HepG2 (cell line): Measurements from ENCODE around the gene FRRS1. TPM values are rescaled to one million over a fixed set of nuclear protein-coding genes. Genes with fewer than 3 reads are reported as not detected.

Experiments used
- CEBPZ ChIP-seq: IDR thresholded peaks from 2 replicates; pipeline ENCODE4 v1.6.1; 2012; ENCODE audit warnings: low read length, improper control_type of control experiment
- KLF12 ChIP-seq: sonication (generic); formaldehyde crosslinking; IDR thresholded peaks from 2 replicates; pipeline ENCODE4 v1.4.0; 2020; ENCODE audit warnings: missing genetic modification reagents, borderline replicate concordance
- MXD4 ChIP-seq: IDR thresholded peaks from 2 replicates; pipeline ENCODE4 v1.6.1; 2016; ENCODE audit warnings: mild to moderate bottlenecking, missing biosample characterization, missing genetic modification reagents
- TCF12 ChIP-seq, 2 experiments: fragments of 450-650 bp in 1 of 2; sonication (generic) in 1 of 2; formaldehyde crosslinking in 1 of 2; IDR thresholded peaks; 2 replicates each; pipeline versions ENCODE4 v1.6.1 to v1.8.0; 2017 to 2022; ENCODE audit warnings: antibody characterized with exemption in 1 of 2, mild to moderate bottlenecking in 1 of 2, missing genetic modification reagents in 1 of 2, moderate library complexity in 1 of 2
- TEAD3 ChIP-seq: optimal IDR thresholded peaks from 2 replicates; pipeline ENCODE3; 2016; ENCODE audit warnings: borderline replicate concordance
- ZFP1 ChIP-seq: IDR thresholded peaks from 2 replicates; pipeline ENCODE4 v1.6.1; 2016
- ZFP91 ChIP-seq: sonication (generic); formaldehyde crosslinking; IDR thresholded peaks from 2 replicates; pipeline ENCODE4 v1.9.0; 2022; ENCODE audit warnings: missing genetic modification reagents, mild to moderate bottlenecking, borderline replicate concordance
- ZNF121 ChIP-seq: sonication (generic); formaldehyde crosslinking; IDR thresholded peaks from 2 replicates; pipeline ENCODE4 v1.5.0; 2020; ENCODE audit warnings: mild to moderate bottlenecking, missing genetic modification reagents
- ZNF513 ChIP-seq: sonication (generic); formaldehyde crosslinking; conservative IDR thresholded peaks from 2 replicates; pipeline ENCODE4 v1.5.0; 2020; ENCODE audit warnings: missing genetic modification reagents
- ZNF652 ChIP-seq: IDR thresholded peaks from 2 replicates; pipeline ENCODE4 v1.6.1; 2016; ENCODE audit warnings: low read depth, borderline replicate concordance
- polyA plus RNA-seq, 8 experiments: library from polyadenylated mRNA; depleted of rRNA in 3 of 8; stranded (reverse) in 7 of 8; unstranded in 1 of 8; fragments of >200 nt; fragmentation: Illumina TruSeq in 4 of 8; extraction: Trizol in 4 of 8; gene quantifications; 2 replicates each; pipeline versions ENCODE4 v1.2.1 to v1.2.3, GENCODE V29; 2011 to 2016; ENCODE audit warnings: low read depth in 4 of 8, missing spikeins in 1 of 8, mixed read lengths in 1 of 8; ENCODE audit not compliant: insufficient read depth in 1 of 8
- total RNA-seq, 5 experiments: library from RNA; depleted of rRNA; stranded (reverse); fragments of >200 nt; fragmentation: Illumina TruSeq; extraction: Trizol; gene quantifications; 2 replicates each; pipeline ENCODE4 v1.2.3, GENCODE V29; 2016; ENCODE audit warnings: low read depth in 1 of 5

The FRRS1 gene
- total and polyA plus RNA-seq, 2 of the 13 experiments (the other 11 are each of a cell fraction or from before 2014, with no cell fraction given): 22.6 to 23.4 TPM

GRCh38 chr1:99808391-99809115 is 42.1 kb upstream of the FRRS1 start (continued):
- TF ChIP-seq CEBPZ (no peak), ZNF513 (CRISPR knock-in tag) (no peak), ZNF121 (CRISPR knock-in tag) (no peak), KLF12 (CRISPR knock-in tag) (no peak), TCF12 (IDR thresholded peaks at IDR 0.05) (no peak), TCF12 (CRISPR knock-in tag; IDR thresholded peaks at IDR 0.05) (no peak), TEAD3 (peak; percentile 12), ZNF652 (CRISPR knock-in tag) (no peak), ZFP1 (CRISPR knock-in tag) (0 out of 2 replicates have a peak, but pooled peaks have one; percentile 57), ZFP91 (CRISPR knock-in tag) (no peak), MXD4 (CRISPR knock-in tag) (peak; percentile 56)
